Ectodermal cell (in vitro differentiated cells): ENCODE data around the gene CCNJL.

Source experiments
- H3K27ac ChIP-seq: 2 replicates; pipeline ENCODE4 v1.7.0; 2013; ENCODE audit warnings: mild to moderate bottlenecking, low read depth, low read length; ENCODE audit not compliant: insufficient read depth, poor library complexity, severe bottlenecking
- H3K27me3 ChIP-seq: 2 replicates; pipeline ENCODE4 v1.7.0; 2013; ENCODE audit warnings: mild to moderate bottlenecking, low read length; ENCODE audit not compliant: insufficient read depth, control insufficient read depth, poor library complexity, severe bottlenecking
- H3K36me3 ChIP-seq: one replicate; pipeline ENCODE4 v1.7.0; 2013; ENCODE audit warnings: low read length; ENCODE audit not compliant: control insufficient read depth, insufficient read depth
- H3K4me1 ChIP-seq: one replicate; pipeline ENCODE4 v1.7.0; 2013; ENCODE audit warnings: low read length; ENCODE audit not compliant: control insufficient read depth, insufficient read depth
- H3K4me3 ChIP-seq: 2 replicates; pipeline ENCODE4 v1.7.0; 2013; ENCODE audit warnings: low read depth, low read length, control low read depth; ENCODE audit not compliant: insufficient read depth
- H3K9me3 ChIP-seq: 2 replicates; pipeline ENCODE4 v1.7.0; 2013; ENCODE audit warnings: mild to moderate bottlenecking, low read length, moderate library complexity; ENCODE audit not compliant: control insufficient read depth
- WGBS, 2 experiments: methylation state at CpG; one replicate each; pipeline ENCODE4 v1.1.7; 2013; ENCODE audit warnings: missing lambda C conversion rate in 2 of 2; 5-methylcytosine and 5-hydroxymethylcytosine counted together

Gene CCNJL

DNA sequence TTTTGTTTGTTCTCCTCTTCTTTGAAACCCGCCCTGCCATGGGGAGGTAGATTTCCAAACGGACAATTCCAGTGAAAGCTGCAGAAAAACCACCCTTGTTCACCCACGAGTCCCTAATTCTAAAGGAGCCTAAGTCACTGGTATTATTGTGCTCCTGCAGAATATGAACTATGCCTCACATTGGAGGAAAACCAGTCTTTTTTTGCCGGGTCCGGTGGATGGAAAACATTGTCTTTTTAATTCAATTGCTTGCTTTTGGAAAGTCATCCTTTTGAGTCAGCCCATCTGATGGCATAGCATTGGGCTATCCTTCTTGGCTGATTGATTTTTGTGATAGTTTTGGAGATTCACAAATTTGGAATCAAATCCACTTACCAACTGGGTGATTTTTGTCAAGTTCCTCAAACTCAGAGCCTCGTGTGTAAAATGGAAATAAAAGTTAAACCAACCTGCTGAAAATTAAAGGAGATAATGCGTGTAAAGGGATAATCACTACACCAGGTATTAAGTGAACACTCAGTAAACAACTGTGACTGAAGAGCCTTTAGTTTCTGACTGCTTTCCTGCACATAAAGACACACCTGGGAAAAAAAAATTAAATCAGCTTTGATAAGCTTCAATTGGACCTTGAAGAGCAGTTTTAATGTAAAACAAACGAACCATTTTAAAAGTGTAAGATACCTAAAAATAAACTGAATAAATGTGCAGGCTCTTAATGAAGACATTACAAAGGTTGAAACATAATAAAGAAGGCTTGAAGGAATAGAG, 780 bp upstream of the CCNJL start:
- Histone ChIP-seq H3K36me3 (no peaks in the 10 kb centered on the region), H3K4me3 (peak overlapping the region; percentile 62), H3K27me3 (no peaks in the 10 kb centered on the region), H3K27ac (no peak overlapping the region), H3K4me1 (peaks cover 9% of the 10 kb centered on the region), H3K9me3 (no peaks in the 10 kb centered on the region)
- 9 to 32% methylated on average over 6 to 8 of the region's 8 CpGs for WGBS, 2 experiments

DNA sequence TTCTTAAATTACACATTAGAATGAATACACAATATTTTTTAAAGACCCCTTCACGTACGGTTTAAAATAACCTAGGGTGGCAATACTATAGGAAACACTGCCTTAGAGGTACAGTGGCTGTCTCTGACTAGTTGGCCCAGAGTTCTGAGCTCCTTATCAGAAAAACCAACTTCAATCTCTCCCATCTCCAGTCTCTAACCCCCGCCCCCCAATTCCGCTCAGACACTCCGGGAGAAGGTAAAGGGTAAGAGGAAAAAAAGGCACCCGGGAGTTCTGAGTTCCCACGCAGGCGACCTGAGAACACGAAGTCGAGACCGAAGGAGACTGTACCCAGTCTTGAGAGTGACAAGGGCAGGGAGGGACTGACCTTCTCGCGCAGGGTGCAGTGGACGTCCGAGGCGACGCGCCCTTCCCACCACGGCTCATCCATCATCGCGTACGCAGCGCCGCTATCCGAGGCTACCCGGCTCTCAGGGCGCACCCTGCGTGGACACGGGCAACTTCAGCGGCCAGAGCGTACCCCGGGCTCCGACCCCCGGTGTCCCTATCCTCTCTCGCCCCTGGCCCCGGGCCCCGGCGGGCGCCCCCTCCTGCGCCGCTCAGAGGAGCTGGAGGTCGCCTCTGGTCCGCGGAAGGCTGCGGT, 752 bp downstream of the CCNJL start:
- peaks cover 9% of the 10 kb centered on the region for H3K4me1 ChIP-seq

DNA sequence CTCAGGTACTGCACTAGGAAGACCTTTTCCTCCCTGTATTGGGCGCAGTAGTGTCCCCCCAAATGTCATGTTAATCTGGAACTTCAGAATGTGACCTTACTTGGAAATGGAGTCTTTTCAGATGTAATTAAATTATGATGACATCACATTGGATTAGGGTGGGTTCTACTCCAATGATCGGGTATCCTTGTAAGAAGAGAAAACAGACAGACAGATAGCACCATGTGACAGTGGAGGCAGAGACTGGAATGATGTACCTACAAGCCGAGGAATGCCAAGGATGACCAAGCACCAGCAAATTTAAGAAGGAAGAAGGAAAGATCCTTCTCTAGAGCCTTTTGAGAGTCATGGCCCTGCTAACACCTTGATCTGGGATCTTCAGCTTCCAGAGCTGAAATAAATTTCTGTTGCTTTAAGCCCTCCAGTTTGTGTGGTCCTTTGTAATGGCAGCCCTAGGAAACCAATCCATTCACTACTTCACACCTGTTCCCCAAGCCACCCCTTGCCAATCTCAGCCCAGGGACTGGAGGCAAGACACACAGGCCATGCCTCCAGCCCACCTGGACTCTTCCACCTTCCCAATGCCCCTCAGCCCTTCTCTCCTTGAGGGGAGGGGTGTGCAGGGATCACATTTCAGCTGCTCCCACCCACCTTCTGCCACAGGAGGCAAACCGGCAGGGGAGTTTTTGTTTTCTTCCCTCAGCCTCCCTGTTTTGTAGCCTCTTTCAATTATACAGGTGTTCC, 1.6 kb downstream of the CCNJL start:
- Histone ChIP-seq H3K4me3 (peak overlapping the region; percentile 62), H3K36me3 (peaks cover 6% of the 10 kb centered on the region), H3K4me1 (peaks cover 9% of the 10 kb centered on the region), H3K27me3 (no peaks in the 10 kb centered on the region), H3K27ac (no peak overlapping the region), H3K9me3 (no peaks in the 10 kb centered on the region)
- 72 to 74% methylated on average over 4 of the region's 4 CpGs for WGBS, 2 experiments

More for the DNA sequence above, 752 bp downstream of the CCNJL start:
- H3K27ac ChIP-seq, result no peak overlapping the region
- 0 to 1% methylated on average over 45 of the region's 45 CpGs for WGBS, 2 experiments
- H3K9me3 ChIP-seq, result no peaks in the 10 kb centered on the region
- H3K27me3 ChIP-seq, result no peaks in the 10 kb centered on the region
- peak overlapping the region; percentile 62 for H3K4me3 ChIP-seq
- peaks cover 6% of the 10 kb centered on the region for H3K36me3 ChIP-seq

DNA sequence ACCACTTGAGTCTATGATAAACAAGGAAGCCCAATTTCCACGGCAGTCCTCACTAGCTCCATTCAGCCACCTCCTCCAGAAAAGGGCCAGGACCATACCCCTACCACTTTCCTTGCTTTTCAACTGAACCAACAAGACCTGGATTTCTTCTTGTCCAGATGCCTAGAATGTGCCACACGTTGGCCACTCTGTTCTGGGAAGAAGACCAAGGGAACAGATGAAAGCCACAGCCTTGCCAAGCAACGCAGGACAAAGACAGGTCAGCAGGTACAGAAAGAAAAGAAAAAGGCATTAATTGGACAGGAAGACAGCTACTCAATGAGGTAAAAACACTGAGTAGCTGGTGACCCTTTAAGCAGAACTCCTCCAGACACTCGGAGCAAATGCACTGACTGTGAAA, 2.2 kb downstream of the CCNJL start:
- Histone ChIP-seq H3K27ac (no peak overlapping the region), H3K36me3 (peaks cover 6% of the 10 kb centered on the region), H3K9me3 (no peaks in the 10 kb centered on the region), H3K4me3 (no peak overlapping the region), H3K27me3 (no peaks in the 10 kb centered on the region), H3K4me1 (peaks cover 9% of the 10 kb centered on the region)
- WGBS, 2 experiments, result 93% methylated on average over 4 of the region's 4 CpGs

DNA sequence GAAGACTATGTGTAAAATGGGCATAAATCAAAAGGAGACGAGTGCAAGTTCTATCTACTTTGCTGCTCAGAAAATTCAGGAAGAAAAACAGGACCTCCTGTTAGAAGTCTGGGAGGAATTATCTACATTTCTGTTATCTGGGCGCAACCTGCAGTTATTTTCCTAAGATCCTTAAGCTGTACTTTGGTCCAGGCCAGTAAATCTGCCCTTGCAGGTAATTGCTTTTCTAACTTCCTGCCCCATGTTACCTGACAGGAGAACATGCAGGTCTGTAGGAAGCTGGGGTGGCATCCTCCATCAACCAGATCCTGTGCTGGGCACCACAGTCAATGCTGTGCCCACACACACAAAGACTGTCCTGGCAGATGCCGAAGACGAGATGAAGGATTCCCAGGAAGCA, 5.7 kb downstream of the CCNJL start:
- 79 to 84% methylated on average over 4 of the region's 4 CpGs for WGBS, 2 experiments

DNA sequence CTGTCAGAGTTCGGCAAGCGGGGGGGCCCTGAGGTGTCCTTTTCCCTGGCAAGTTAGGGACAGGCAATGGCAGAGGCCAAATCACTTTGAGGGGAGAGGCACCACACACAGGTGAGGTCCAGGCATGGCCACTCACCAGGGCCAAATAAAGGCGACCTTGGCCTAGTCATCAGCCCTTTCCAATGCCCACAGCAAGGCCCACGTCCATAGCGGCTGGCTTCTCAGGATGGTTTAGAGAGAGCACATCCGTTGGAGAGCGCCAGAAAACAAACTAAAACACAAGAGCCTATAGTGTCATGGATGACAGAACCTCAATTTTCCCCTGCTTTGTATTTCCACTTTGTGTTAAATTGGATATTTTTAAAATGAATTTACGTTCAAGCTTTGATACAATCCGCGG, 7.0 kb downstream of the CCNJL start:
- no peak overlapping the region for H3K4me3 ChIP-seq

More for the DNA sequence above, 5.7 kb downstream of the CCNJL start:
- peaks cover 12% of the 10 kb centered on the region for H3K36me3 ChIP-seq
- no peak overlapping the region for H3K27ac ChIP-seq
- H3K4me1 ChIP-seq, result peaks cover 9% of the 10 kb centered on the region
- H3K9me3 ChIP-seq, result no peaks in the 10 kb centered on the region
- no peak overlapping the region for H3K4me3 ChIP-seq
- no peaks in the 10 kb centered on the region for H3K27me3 ChIP-seq

DNA sequence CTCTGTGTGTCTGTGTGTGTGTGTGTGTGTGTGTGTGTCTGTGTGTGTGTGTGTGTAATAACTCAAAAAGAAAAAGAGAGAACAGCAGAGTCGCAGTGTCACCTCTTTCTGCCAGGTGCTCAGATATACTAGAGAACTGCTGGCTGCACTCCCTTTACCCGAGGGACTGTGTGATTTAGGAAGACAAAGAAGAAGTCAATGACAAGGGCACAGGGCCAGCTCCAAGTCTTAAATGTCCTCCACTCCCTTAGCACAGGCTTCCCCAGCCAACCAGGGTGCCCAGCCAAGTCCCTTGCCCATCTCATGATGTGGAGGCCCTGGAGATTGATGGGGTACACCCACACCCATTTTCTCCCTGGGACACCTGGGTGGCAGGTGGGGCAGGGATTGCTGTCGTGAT, 8.7 kb downstream of the CCNJL start:
- 89 to 93% methylated on average over 3 of the region's 3 CpGs for WGBS, 2 experiments
- Histone ChIP-seq H3K4me1 (peaks cover 4% of the 10 kb centered on the region), H3K27me3 (no peaks in the 10 kb centered on the region), H3K27ac (no peak overlapping the region), H3K9me3 (no peaks in the 10 kb centered on the region), H3K4me3 (no peak overlapping the region), H3K36me3 (peaks cover 12% of the 10 kb centered on the region)

More for the DNA sequence above, 7.0 kb downstream of the CCNJL start:
- H3K27ac ChIP-seq, result no peak overlapping the region
- no peaks in the 10 kb centered on the region for H3K9me3 ChIP-seq
- H3K36me3 ChIP-seq, result peaks cover 12% of the 10 kb centered on the region
- no peaks in the 10 kb centered on the region for H3K27me3 ChIP-seq
- no peaks in the 10 kb centered on the region for H3K4me1 ChIP-seq
- 94% methylated on average over 10 of the region's 10 CpGs for WGBS, 2 experiments

DNA sequence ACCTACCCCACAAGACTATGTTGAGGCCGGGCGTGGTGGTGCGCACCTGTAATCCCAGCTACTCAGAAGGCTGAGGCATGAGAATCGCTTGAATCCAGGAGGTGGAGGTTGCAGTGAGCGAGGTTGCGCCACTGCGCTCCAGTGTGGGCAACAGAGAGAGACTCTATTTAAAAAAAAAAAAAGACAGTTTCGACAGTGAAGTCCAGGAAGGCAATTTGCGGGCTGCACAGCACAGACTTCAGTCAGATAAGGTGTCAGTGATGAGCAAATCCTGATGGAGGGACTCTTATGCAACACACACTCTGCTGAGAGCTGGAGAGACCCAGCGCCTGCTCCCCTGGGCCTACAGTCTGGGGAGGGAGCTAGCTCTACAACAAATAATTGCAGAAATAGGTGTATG, 14.2 kb downstream of the CCNJL start:
- Histone ChIP-seq H3K4me3 (no peak overlapping the region), H3K27me3 (no peaks in the 10 kb centered on the region), H3K4me1 (peaks cover 23% of the 10 kb centered on the region), H3K9me3 (no peaks in the 10 kb centered on the region), H3K27ac (no peak overlapping the region), H3K36me3 (no peaks in the 10 kb centered on the region)
- 93 to 95% methylated on average over 10 of the region's 10 CpGs for WGBS, 2 experiments

DNA sequence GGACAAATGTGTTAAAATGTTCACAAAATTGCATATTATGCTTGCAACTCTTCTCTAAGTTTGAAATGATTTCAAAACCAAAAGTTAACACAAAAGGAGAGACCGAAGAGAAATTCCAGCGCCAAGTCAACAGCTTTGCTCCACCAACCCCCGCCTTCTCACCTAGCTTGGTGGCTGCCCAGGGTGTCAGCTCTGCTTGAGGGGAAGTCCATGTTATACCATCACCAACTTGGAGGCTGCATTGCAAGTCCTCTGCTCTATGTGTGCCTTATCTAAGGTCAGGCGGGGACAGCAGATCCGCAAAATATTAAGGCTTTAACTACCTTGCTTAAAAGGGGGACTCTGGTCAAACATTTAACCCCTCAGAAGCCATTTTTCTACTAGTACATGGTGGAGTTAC, 14.6 kb downstream of the CCNJL start:
- Histone ChIP-seq H3K27ac (no peak overlapping the region), H3K27me3 (no peaks in the 10 kb centered on the region), H3K4me3 (no peak overlapping the region), H3K36me3 (no peaks in the 10 kb centered on the region), H3K4me1 (peaks cover 23% of the 10 kb centered on the region), H3K9me3 (no peaks in the 10 kb centered on the region)
- WGBS, 2 experiments, result 91 to 93% methylated on average over 5 of the region's 5 CpGs

DNA sequence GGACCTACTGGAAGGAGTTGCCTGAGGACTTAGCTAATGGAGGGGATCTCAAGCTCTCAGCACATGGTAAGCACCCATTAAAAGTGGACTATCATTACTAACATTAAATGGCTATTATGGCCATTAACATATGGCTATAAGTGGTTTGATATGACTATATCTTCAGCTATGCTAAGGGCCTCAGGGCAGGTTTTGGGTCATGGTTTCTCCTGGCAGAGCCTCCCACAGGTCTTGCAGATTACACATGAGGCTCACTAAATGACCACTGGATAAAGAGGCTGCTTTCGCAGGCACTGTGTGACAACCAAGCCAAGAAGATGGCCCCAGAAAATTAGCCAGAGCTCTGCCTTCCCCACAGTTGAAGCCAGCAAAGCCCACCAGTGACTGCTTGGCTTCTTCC, 15.4 kb downstream of the CCNJL start:
- Histone ChIP-seq H3K27ac (no peak overlapping the region), H3K36me3 (no peaks in the 10 kb centered on the region), H3K9me3 (no peaks in the 10 kb centered on the region), H3K4me3 (no peak overlapping the region), H3K27me3 (no peaks in the 10 kb centered on the region), H3K4me1 (peaks cover 23% of the 10 kb centered on the region)
- 95% methylated on average over 1 of the region's 1 CpG for WGBS, 2 experiments
